WTC11 (cell line): ENCODE data around the gene ATP5F1D. TPM values are rescaled to one million over a fixed set of nuclear protein-coding genes. Genes with fewer than 3 reads are reported as not detected.

Experiments used
- ATAC-seq: fragments of 200-7000 bp; cut with Tn5 transposase; 2 replicates; pipeline ENCODE4 v1.10.0; 2021; ENCODE audit warnings: mild to moderate bottlenecking, moderate library complexity
- CTCF ChIA-PET: fragments of 300-600 bp; sonication (Branson Sonifier 250); formaldehyde crosslinking; loops from one replicate; lab custom pipeline; 2021; ENCODE audit warnings: antibody characterized with exemption; lab: Charles Lee
- POLR2A ChIA-PET: fragments of 350-600 bp; sonication (Branson Sonifier 250); formaldehyde crosslinking; loops from one replicate; lab custom pipeline; 2021; ENCODE audit warnings: antibody characterized with exemption; lab: Charles Lee
- DNase-seq: peaks from one replicate; pipeline ENCODE4 v3.0.0; 2021; ENCODE audit warnings: low spot score
- H3K27ac Mint-ChIP-seq: 2 replicates; pipeline ENCODE4 v1.8.0; 2021; ENCODE audit warnings: mixed read lengths
- H3K27me3 Mint-ChIP-seq: 2 replicates; pipeline ENCODE4 v1.8.0; 2021; ENCODE audit warnings: low read depth, mild to moderate bottlenecking, moderate library complexity, mixed read lengths
- H3K36me3 Mint-ChIP-seq: 2 replicates; pipeline ENCODE4 v1.8.0; 2021; ENCODE audit warnings: mixed read lengths
- H3K4me1 Mint-ChIP-seq: 2 replicates; pipeline ENCODE4 v1.8.0; 2022; ENCODE audit warnings: mixed read lengths
- H3K4me3 Mint-ChIP-seq: 2 replicates; pipeline ENCODE4 v1.8.0; 2021; ENCODE audit warnings: mild to moderate bottlenecking, moderate library complexity, mixed read lengths
- H3K9me3 Mint-ChIP-seq: 2 replicates; pipeline ENCODE4 v1.8.0; 2021; ENCODE audit warnings: mixed read lengths
- ATF1 ChIP-seq: sonication (generic); formaldehyde crosslinking; IDR thresholded peaks from 2 replicates; pipeline ENCODE4 v1.8.1; 2023; ENCODE audit warnings: mild to moderate bottlenecking, moderate library complexity, missing genetic modification reagents
- FOXJ3 ChIP-seq: sonication (generic); formaldehyde crosslinking; IDR thresholded peaks from 2 replicates; pipeline ENCODE4 v1.9.0; 2021; ENCODE audit warnings: missing genetic modification reagents, mild to moderate bottlenecking, borderline replicate concordance
- FOXP4 ChIP-seq: sonication (generic); formaldehyde crosslinking; IDR thresholded peaks from 2 replicates; pipeline ENCODE4 v1.8.0; 2022; ENCODE audit warnings: mild to moderate bottlenecking, missing genetic modification reagents
- GABPB1 ChIP-seq: sonication (generic); formaldehyde crosslinking; IDR thresholded peaks from 2 replicates; pipeline ENCODE4 v1.8.1; 2023; ENCODE audit warnings: mild to moderate bottlenecking, missing genetic modification reagents
- IRF1 ChIP-seq: sonication (generic); formaldehyde crosslinking; IDR thresholded peaks from 2 replicates; pipeline ENCODE4 v1.8.0; 2023; ENCODE audit warnings: missing genetic modification reagents
- TP53 ChIP-seq: sonication (generic); formaldehyde crosslinking; IDR thresholded peaks from 2 replicates; pipeline ENCODE4 v1.8.1; 2023; ENCODE audit warnings: mild to moderate bottlenecking, missing genetic modification reagents
- ZNF281 ChIP-seq: sonication (generic); formaldehyde crosslinking; IDR thresholded peaks from 2 replicates; pipeline ENCODE4 v1.8.0; 2023; ENCODE audit warnings: mild to moderate bottlenecking, missing genetic modification reagents
- ZNF425 ChIP-seq: fragments of 250-450 bp; sonication (Bioruptor Pico); conservative IDR thresholded peaks from 2 replicates; pipeline ENCODE4 v1.9.0; 2021; ENCODE audit warnings: mild to moderate bottlenecking
- total RNA-seq: library from RNA; stranded (reverse); gene quantifications from 3 replicates; pipeline ENCODE4 v1.2.3, GENCODE V29; 2021

ATP5F1D gene
- total RNA-seq, 1 experiment from 2014 or later, result 277 TPM

- ATAC-seq (no peak), DNase-seq (no peak)
- Mint-ChIP-seq H3K36me3 (no peaks in the 10 kb centered on the region), H3K4me3 (no peak overlapping the region), H3K27me3 (no peaks in the 10 kb centered on the region), H3K4me1 (no peaks in the 10 kb centered on the region), H3K27ac (no peak overlapping the region), H3K9me3 (no peaks in the 10 kb centered on the region)
- CTCF ChIA-PET, result interaction anchor here (1.3 to 2.1 kb wide), 3 partner anchors 10 to 223 kb away, joined by 3 to 8 read pairs (median 5); no protein-coding TSS in a partner anchor
- TF ChIP-seq ATF1 (CRISPR knock-in tag), result no peak
- 0 out of 2 replicates have a peak, but pooled peaks have one; percentile 19 for TF ChIP-seq ZNF281 (CRISPR knock-in tag)
- POLR2A ChIA-PET, result no interaction called here
Observed at GRCh38 chr19:1226522-1227303, 14.8 kb upstream of the ATP5F1D start.

- DNase-seq (no peak), ATAC-seq (no peak)
- Mint-ChIP-seq H3K27ac (no peak overlapping the region), H3K4me3 (no peak overlapping the region), H3K4me1 (no peaks in the 10 kb centered on the region), H3K36me3 (no peaks in the 10 kb centered on the region), H3K27me3 (no peaks in the 10 kb centered on the region), H3K9me3 (no peaks in the 10 kb centered on the region)
- TF ChIP-seq TP53 (CRISPR knock-in tag) (no peak), FOXJ3 (CRISPR knock-in tag) (no peak), GABPB1 (CRISPR knock-in tag) (no peak), ZNF425 (no peak)
- ChIA-PET CTCF (interaction anchor here (0.6 to 1.6 kb wide), 5 partner anchors 11 to 66 kb away, joined by 3 to 6 read pairs (median 3); no protein-coding TSS in a partner anchor), POLR2A (no interaction called here)
Observed at GRCh38 chr19:1227304-1228054, 14.1 kb upstream of the ATP5F1D start.

GRCh38 chr19:1228161-1228957 is 13.2 kb upstream of the ATP5F1D start:
- H3K36me3 Mint-ChIP-seq, result no peaks in the 10 kb centered on the region
- no peak overlapping the region for H3K4me3 Mint-ChIP-seq
- POLR2A ChIA-PET, result no interaction called here
- no peaks in the 10 kb centered on the region for H3K27me3 Mint-ChIP-seq
- TF ChIP-seq FOXP4 (CRISPR knock-in tag) (no peak), IRF1 (no peak)
- H3K4me1 Mint-ChIP-seq, result no peaks in the 10 kb centered on the region
- peak; percentile 9 for ATAC-seq
- no peaks in the 10 kb centered on the region for H3K9me3 Mint-ChIP-seq
- CTCF ChIA-PET, result interaction anchor here (0.6 to 1.6 kb wide), 5 partner anchors 12 to 67 kb away, joined by 3 to 6 read pairs (median 3); no protein-coding TSS in a partner anchor
- DNase-seq, result no peak
- no peak overlapping the region; the same call in 1 of the 2 replicates for H3K27ac Mint-ChIP-seq
